ENCODE measurements around the gene RANBP9. TPM values are rescaled to one million over a fixed set of nuclear protein-coding genes. Genes with fewer than 3 reads are reported as not detected.

Gene RANBP9
- total and polyA plus RNA-seq, 9 of the 15 experiments (the other 6 are each of a cell fraction or from before 2014, with no cell fraction given) = 27.5 to 130 (median 61.5) TPM

- TF ChIP-seq RREB1 (CRISPR knock-in tag; IDR thresholded peaks at IDR 0.05) (no peak), BCOR (IDR thresholded peaks at IDR 0.05) (no peak), CHAMP1 (IDR thresholded peaks at IDR 0.05) (0 out of 2 replicates have a peak, but pooled peaks have one; percentile 20), RBM15 (IDR thresholded peaks at IDR 0.05; ENCODE audit: insufficient read depth, low read length) (no peak), CSDE1 (IDR thresholded peaks at IDR 0.05) (no peak), SMAD1 (IDR thresholded peaks at IDR 0.05; ENCODE audit: low read depth, low read length, partially characterized antibody) (no peak), MYNN (IDR thresholded peaks at IDR 0.05) (0 out of 2 replicates have a peak, but pooled peaks have one; percentile 20), MYNN (CRISPR knock-in tag; IDR thresholded peaks at IDR 0.05) (no peak), SMC3 (conservative IDR thresholded peaks at IDR 0.05; ENCODE audit: insufficient read depth, low read depth, low read length) (peak; percentile 47), TFAP4 (CRISPR knock-in tag; IDR thresholded peaks at IDR 0.05; ENCODE audit: borderline replicate concordance) (no peak), AFF1 (IDR thresholded peaks at IDR 0.05; ENCODE audit: low read depth in 1 of 2, partially characterized antibody in 2 of 2) (no peak), BCL6 (CRISPR knock-in tag; IDR thresholded peaks at IDR 0.05) (no peak), YY1 (IDR thresholded peaks at IDR 0.05; ENCODE audit: borderline replicate concordance in 1 of 3, control insufficient read depth in 1 of 3, extremely low read depth in 1 of 3, insufficient read depth in 3 of 3, insufficient read length in 1 of 3, insufficient replicate concordance in 2 of 3, low read depth in 1 of 3, low read length in 2 of 3) (peak in 2 of 3 experiments; percentile 20 to 67), IRF2 (CRISPR knock-in tag; IDR thresholded peaks at IDR 0.05) (no peak), ZBED1 (IDR thresholded peaks at IDR 0.05) (no peak)
Measured at GRCh38 chr6:13624871-13625288, 86.8 kb downstream of the RANBP9 start (continued).

Data from K562 (cell line).